ENCODE results near the gene DIAPH2. TPM values are rescaled to one million over a fixed set of nuclear protein-coding genes. Genes with fewer than 3 reads are reported as not detected.

The DIAPH2 gene
- total and polyA plus RNA-seq, 9 donors: 8.1 to 30.9 (median 24.2) TPM

DNA sequence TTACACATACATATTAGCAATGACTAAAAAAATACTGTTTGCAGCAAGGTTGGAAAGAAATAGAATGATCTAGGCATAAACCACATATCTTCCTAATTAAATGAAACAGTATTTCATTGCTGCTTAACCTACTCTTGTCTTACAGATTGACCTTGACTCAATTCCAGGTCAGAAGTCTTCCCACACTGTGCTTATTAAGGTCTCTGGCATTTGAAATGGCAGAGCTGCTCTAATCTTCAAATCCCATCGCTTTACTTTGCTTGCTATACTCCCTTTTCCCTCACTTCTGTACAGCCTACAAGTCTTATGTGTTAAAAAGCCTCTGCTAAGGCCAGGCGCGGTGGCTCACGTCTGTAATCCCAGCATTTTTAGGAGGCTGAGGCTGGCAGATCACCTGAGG lies 623.5 kb downstream of the DIAPH2 start:
- intact Hi-C loops (cut with DNase I): no loop called here
- no peaks in the 10 kb centered on the region for H3K27me3 ChIP-seq
- no peak overlapping the region for H3K27ac ChIP-seq
- DNase-seq: no peak
- H3K36me3 ChIP-seq: no peaks in the 10 kb centered on the region
- H3K4me3 ChIP-seq: no peak overlapping the region
- no peaks in the 10 kb centered on the region for H3K4me1 ChIP-seq (ENCODE audit: insufficient read depth)
- TF ChIP-seq, protein P1, sequence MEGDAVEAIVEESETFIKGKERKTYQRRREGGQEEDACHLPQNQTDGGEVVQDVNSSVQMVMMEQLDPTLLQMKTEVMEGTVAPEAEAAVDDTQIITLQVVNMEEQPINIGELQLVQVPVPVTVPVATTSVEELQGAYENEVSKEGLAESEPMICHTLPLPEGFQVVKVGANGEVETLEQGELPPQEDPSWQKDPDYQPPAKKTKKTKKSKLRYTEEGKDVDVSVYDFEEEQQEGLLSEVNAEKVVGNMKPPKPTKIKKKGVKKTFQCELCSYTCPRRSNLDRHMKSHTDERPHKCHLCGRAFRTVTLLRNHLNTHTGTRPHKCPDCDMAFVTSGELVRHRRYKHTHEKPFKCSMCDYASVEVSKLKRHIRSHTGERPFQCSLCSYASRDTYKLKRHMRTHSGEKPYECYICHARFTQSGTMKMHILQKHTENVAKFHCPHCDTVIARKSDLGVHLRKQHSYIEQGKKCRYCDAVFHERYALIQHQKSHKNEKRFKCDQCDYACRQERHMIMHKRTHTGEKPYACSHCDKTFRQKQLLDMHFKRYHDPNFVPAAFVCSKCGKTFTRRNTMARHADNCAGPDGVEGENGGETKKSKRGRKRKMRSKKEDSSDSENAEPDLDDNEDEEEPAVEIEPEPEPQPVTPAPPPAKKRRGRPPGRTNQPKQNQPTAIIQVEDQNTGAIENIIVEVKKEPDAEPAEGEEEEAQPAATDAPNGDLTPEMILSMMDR (IDR thresholded peaks at IDR 0.05): no peak
- TF ChIP-seq POLR2A (IDR thresholded peaks at IDR 0.05) (no peak), EP300 (IDR thresholded peaks at IDR 0.05) (no peak)
- H3K9me3 ChIP-seq: no peaks in the 10 kb centered on the region
- WGBS, 3 donors: 63 to 73% (median 68%) methylated on average over 4 of the region's 4 CpGs

DNA sequence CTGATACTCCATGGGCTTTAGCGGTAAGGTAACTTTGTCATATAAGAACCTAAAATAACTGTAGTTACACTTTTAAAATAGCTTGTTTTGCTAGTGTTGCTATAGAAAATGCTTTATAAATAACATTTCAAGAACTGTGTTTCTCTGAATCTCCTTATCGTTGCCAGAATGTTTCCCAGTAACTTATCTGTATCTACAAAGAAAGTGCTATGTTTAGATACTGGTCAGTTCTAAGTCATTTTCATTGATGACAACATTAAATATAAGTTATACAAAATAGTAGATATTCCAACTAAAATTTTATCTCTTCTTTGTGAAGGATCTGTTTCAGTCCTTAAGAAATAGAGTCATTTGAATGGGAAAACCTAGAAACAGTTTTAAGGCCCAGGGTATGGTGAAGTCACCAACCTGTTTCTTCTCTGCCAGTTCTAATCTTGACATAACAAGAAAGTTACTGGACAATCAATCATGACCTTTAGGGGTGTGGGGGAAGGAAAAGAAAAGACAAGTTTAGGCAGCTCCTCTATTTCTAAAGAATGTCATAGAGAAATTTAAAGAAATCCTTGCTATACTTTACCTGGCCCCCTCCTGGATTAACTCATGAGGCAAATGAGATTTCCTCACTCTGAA lies 625.0 kb downstream of the DIAPH2 start:
- Histone ChIP-seq H3K27me3 (no peaks in the 10 kb centered on the region), H3K27ac (no peak overlapping the region), H3K4me1 (ENCODE audit: insufficient read depth) (no peaks in the 10 kb centered on the region), H3K4me3 (no peak overlapping the region), H3K9me3 (no peaks in the 10 kb centered on the region), H3K36me3 (no peaks in the 10 kb centered on the region)
- TF ChIP-seq EP300 (IDR thresholded peaks at IDR 0.05) (no peak), POLR2A (IDR thresholded peaks at IDR 0.05) (no peak)
- TF ChIP-seq, protein P1 (IDR thresholded peaks at IDR 0.05): no peak
- intact Hi-C loops (cut with DNase I): no loop called here
- DNase-seq: no peak
- WGBS, 3 donors: 65 to 77% (median 66%) methylated on average over 2 of the region's 2 CpGs

DNA sequence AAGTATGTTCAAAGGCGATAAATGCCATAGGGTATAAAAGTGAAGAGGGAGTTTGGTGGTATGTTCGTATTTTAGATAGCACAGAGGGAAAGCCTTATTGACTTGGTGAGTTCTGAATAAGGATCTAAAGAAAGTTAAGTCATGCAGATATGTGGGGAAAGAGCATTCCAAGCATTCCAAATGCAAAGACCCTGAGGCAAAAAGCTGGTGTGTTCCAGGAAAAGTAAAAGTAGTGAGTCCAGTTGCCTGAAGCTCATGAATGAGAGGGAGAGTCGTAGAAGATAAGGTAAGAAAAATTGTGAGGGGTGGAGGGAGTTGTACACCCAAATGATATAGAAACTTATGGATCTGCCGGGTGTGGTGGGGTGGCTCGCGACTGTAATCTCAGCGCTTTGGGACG lies 625.7 kb downstream of the DIAPH2 start:
- no peak for DNase-seq
- Histone ChIP-seq H3K36me3 (no peaks in the 10 kb centered on the region), H3K27ac (no peak overlapping the region), H3K9me3 (no peaks in the 10 kb centered on the region), H3K27me3 (no peaks in the 10 kb centered on the region), H3K4me1 (ENCODE audit: insufficient read depth) (no peaks in the 10 kb centered on the region), H3K4me3 (no peak overlapping the region)
- TF ChIP-seq POLR2A (IDR thresholded peaks at IDR 0.05): no peak
- TF ChIP-seq, protein P1 (IDR thresholded peaks at IDR 0.05): no peak
- TF ChIP-seq EP300 (IDR thresholded peaks at IDR 0.05): no peak
- 42 to 67% (median 57%) methylated on average over 8 of the region's 8 CpGs for WGBS, 3 donors
- intact Hi-C loops (cut with DNase I): no loop called here

DNA sequence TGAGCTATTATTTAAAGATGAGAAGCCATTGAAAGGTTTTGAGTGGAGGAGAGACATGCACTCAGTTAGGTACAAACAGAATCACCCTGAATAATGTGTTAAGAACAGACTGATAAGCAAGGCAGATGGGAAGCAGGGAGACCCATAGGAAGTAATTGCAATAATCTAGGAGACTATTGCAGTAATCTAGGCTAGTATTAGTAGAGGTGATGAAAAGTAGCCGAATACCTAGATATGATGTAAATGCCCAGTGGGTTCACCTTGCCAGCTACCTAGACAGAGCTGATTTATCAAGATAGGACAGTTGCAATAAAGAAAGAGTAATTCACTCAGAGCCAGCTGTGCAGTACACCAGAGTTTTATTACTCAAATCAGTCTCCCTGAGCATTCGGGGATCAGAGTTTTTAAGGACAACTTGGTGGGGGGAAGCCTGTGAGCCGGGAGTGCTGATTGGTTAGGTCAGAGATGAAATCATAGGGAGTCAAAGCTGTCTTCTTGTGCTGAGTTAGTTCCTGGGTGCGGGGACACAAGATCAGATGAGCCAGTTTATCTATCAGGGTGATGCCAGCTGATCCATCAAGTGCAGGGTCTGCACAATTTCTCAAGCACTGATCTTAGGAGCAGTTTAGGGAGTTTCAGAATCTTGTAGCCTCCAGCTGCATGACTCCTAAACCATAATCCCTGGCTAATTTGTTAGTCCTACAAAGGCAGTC lies 626.6 kb downstream of the DIAPH2 start:
- no peaks in the 10 kb centered on the region for H3K4me1 ChIP-seq (ENCODE audit: insufficient read depth)
- H3K27ac ChIP-seq: no peak overlapping the region
- no peaks in the 10 kb centered on the region for H3K9me3 ChIP-seq
- WGBS, 3 donors: 68 to 79% (median 77%) methylated on average over 4 of the region's 4 CpGs
- no peak overlapping the region for H3K4me3 ChIP-seq
- TF ChIP-seq EP300 (IDR thresholded peaks at IDR 0.05) (no peak), POLR2A (IDR thresholded peaks at IDR 0.05) (no peak)
- H3K36me3 ChIP-seq: no peaks in the 10 kb centered on the region
- no peak for DNase-seq
- no peaks in the 10 kb centered on the region for H3K27me3 ChIP-seq
- intact Hi-C loops (cut with DNase I): no loop called here

DNA sequence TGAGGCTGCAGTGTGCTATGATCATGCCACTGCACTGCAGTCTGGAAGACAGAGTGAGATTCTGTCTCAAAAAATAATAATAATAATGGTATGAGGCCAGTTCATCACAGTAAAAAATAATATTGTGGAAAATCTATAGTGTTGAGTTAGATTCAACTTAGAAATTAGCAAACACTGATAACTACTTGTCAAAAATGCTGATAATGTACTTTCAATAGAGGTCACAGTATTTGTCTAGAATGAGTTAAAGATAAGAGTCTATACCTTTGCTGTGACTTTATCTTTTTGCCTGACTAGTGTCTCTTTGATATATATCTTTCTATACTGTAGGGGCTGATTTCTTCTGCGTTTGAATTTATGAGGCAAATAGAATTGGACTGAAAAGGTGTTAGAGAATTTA lies 629.7 kb downstream of the DIAPH2 start:
- Histone ChIP-seq H3K4me1 (ENCODE audit: insufficient read depth) (no peaks in the 10 kb centered on the region), H3K36me3 (no peaks in the 10 kb centered on the region), H3K27ac (no peak overlapping the region), H3K4me3 (no peak overlapping the region), H3K9me3 (no peaks in the 10 kb centered on the region), H3K27me3 (no peaks in the 10 kb centered on the region)
- intact Hi-C loops (cut with DNase I): no loop called here
- TF ChIP-seq, protein P1 (IDR thresholded peaks at IDR 0.05): no peak
- no peak for TF ChIP-seq EP300 (IDR thresholded peaks at IDR 0.05)
- no peak for TF ChIP-seq POLR2A (IDR thresholded peaks at IDR 0.05)
- no peak for DNase-seq
- 56 to 64% (median 61%) methylated on average over 1 of the region's 1 CpG for WGBS, 3 donors
